Natural killer cell (primary cell): ENCODE results near the gene DOCK1. TPM values are rescaled to one million over a fixed set of nuclear protein-coding genes. Genes with fewer than 3 reads are reported as not detected.

Source experiments
- ATAC-seq, 3 donors: fragments of 150-1000 bp in 2 of 3; fragments of 200-7000 bp in 1 of 3; cut with Tn5 transposase; 1 replicate in 1 of 3; 2 replicates in 2 of 3; pipeline ENCODE4 v1.10.0; 2021; ENCODE audit warnings: mild to moderate bottlenecking in 2 of 3, moderate library complexity in 2 of 3
- DNase-seq, 2 donors: peaks; one replicate each; pipeline versions ENCODE4 v3.0.0 to v3.0.0-alpha.2; 2013 to 2021; ENCODE audit warnings: mixed read lengths in 1 of 2
- H3K27ac ChIP-seq: one replicate; pipeline ENCODE4 v1.5.1; 2013; ENCODE audit warnings: mild to moderate bottlenecking, low read length
- H3K27me3 ChIP-seq: one replicate; pipeline ENCODE4 v1.6.1; 2013; ENCODE audit warnings: low read length; ENCODE audit not compliant: control insufficient read depth, insufficient read depth
- H3K36me3 ChIP-seq: one replicate; pipeline ENCODE4 v1.6.1; 2013; ENCODE audit warnings: low read length; ENCODE audit not compliant: control insufficient read depth, insufficient read depth
- H3K4me1 ChIP-seq: one replicate; pipeline ENCODE4 v1.6.1; 2013; ENCODE audit warnings: low read length; ENCODE audit not compliant: control insufficient read depth, insufficient read depth
- H3K4me3 ChIP-seq: one replicate; pipeline ENCODE4 v1.5.1; 2013; ENCODE audit warnings: low read length
- H3K9me3 ChIP-seq: one replicate; pipeline ENCODE4 v1.6.1; 2013; ENCODE audit warnings: low read length; ENCODE audit not compliant: control insufficient read depth, insufficient read depth
- H3K27ac Mint-ChIP-seq, 2 donors: one replicate each; pipeline ENCODE4 v1.8.0; 2022; ENCODE audit warnings: mild to moderate bottlenecking in 2 of 2, mixed read lengths in 2 of 2, moderate library complexity in 1 of 2
- H3K27me3 Mint-ChIP-seq, 2 donors: one replicate each; pipeline ENCODE4 v1.8.0; 2022; ENCODE audit warnings: low read depth in 2 of 2, mixed read lengths in 2 of 2
- H3K36me3 Mint-ChIP-seq: one replicate; pipeline ENCODE4 v1.8.0; 2022; ENCODE audit warnings: mixed read lengths
- H3K4me1 Mint-ChIP-seq, 2 donors: one replicate each; pipeline ENCODE4 v1.8.0; 2022; ENCODE audit warnings: mixed read lengths in 2 of 2
- H3K4me3 Mint-ChIP-seq: one replicate; pipeline ENCODE4 v1.8.0; 2022; ENCODE audit warnings: mild to moderate bottlenecking, moderate library complexity, mixed read lengths
- H3K9me3 Mint-ChIP-seq, 2 donors: one replicate each; pipeline ENCODE4 v1.8.0; 2022; ENCODE audit warnings: mixed read lengths in 2 of 2
- WGBS: methylation state at CpG from one replicate; pipeline ENCODE4 v1.1.7; 2013; ENCODE audit warnings: missing lambda C conversion rate; ENCODE audit not compliant: insufficient coverage; 5-methylcytosine and 5-hydroxymethylcytosine counted together
- intact Hi-C: fragments of 100-400 bp; cut with micrococcal nuclease; formaldehyde crosslinking; loops from one replicate; pipeline ENCODE4 v1.14.2; 2022
- total RNA-seq, 4 donors: library from RNA; stranded (reverse); fragments of 120-200 nt in 1 of 4; gene quantifications; one replicate each; pipeline versions ENCODE4 v1.2.3 to v1.2.4, GENCODE V29; 2013 to 2022
- TF ChIP-seq, protein P1 (sequence below): fragments of 200-600 bp; IDR thresholded peaks from one replicate; pipeline ENCODE4 v1.8.0; 2022; ENCODE audit warnings: antibody characterized with exemption

The DOCK1 gene
- total RNA-seq, 3 donors from 2014 or later (not counting 1 experiment from before 2014, with no cell fraction given), result 0.07 to 0.12 (median 0.08) TPM

DNA sequence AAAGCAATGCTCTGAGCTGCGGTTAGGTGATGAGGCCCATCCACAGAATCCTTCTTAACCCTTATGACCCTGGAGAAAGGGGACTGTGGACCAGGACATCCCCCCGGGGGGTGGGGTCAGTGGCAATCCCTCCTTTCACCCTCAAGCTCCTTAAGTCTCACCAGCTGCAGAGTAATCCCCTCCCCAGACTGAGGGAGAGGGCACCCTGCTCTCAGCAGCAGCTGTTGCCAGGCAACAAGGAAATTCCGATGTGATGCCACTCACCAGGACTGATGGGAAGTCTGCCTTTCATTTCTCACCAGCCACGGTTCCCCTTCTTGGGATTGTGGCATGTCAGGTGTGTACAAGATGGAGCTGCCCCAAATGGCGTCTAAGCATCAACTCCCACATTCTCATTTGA is 129.6 kb downstream of the DOCK1 start:
- Mint-ChIP-seq H3K36me3 (no peaks in the 10 kb centered on the region), H3K4me1 (peaks cover 14 to 20% of the 10 kb centered on the region in 2 donors), H3K9me3 (no peaks in the 10 kb centered on the region), H3K27me3 (peaks cover 7 to 14% of the 10 kb centered on the region in 2 donors), H3K27ac (no peak overlapping the region), H3K4me3 (no peak overlapping the region)
- ATAC-seq (no peak), DNase-seq (no peak)
- intact Hi-C loops, result no loop called here
- Histone ChIP-seq H3K27me3 (no peaks in the 10 kb centered on the region), H3K4me1 (peaks cover 12% of the 10 kb centered on the region), H3K4me3 (no peak overlapping the region), H3K36me3 (no peaks in the 10 kb centered on the region), H3K27ac (no peak overlapping the region), H3K9me3 (no peaks in the 10 kb centered on the region)
- TF ChIP-seq, protein P1, sequence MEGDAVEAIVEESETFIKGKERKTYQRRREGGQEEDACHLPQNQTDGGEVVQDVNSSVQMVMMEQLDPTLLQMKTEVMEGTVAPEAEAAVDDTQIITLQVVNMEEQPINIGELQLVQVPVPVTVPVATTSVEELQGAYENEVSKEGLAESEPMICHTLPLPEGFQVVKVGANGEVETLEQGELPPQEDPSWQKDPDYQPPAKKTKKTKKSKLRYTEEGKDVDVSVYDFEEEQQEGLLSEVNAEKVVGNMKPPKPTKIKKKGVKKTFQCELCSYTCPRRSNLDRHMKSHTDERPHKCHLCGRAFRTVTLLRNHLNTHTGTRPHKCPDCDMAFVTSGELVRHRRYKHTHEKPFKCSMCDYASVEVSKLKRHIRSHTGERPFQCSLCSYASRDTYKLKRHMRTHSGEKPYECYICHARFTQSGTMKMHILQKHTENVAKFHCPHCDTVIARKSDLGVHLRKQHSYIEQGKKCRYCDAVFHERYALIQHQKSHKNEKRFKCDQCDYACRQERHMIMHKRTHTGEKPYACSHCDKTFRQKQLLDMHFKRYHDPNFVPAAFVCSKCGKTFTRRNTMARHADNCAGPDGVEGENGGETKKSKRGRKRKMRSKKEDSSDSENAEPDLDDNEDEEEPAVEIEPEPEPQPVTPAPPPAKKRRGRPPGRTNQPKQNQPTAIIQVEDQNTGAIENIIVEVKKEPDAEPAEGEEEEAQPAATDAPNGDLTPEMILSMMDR, result no peak
- WGBS, result 94% methylated on average over 5 of the region's 5 CpGs

DNA sequence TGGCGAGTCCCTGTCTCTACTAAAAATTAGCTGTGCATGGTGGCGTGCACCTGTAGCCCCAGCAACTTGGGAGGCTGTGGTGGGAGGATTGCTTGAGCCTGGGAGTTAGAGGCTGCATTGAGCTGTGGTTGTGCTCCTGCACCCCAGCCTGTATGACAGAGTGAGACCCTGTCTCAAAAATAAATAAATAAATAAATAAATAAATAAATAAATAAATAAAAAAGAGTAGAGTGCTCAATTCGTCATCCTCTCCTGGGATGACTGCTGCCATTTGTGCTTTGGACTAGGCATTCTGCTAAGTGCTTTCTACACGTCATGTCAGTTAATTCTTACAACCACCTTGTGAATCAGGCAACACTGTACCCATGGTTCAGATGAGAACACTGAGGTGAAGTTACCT is 130.6 kb downstream of the DOCK1 start:
- TF ChIP-seq, protein P1, result no peak
- Histone ChIP-seq H3K27ac (no peak overlapping the region), H3K36me3 (no peaks in the 10 kb centered on the region), H3K4me3 (no peak overlapping the region), H3K27me3 (no peaks in the 10 kb centered on the region), H3K9me3 (no peaks in the 10 kb centered on the region), H3K4me1 (peaks cover 12% of the 10 kb centered on the region)
- WGBS, result 88% methylated on average over 3 of the region's 4 CpGs
- no peaks in the 10 kb centered on the region for H3K36me3 Mint-ChIP-seq
- no peak overlapping the region for H3K27ac Mint-ChIP-seq
- no peak overlapping the region for H3K4me3 Mint-ChIP-seq
- no peak for DNase-seq
- ATAC-seq, result no peak
- intact Hi-C loops, result no loop called here
- H3K9me3 Mint-ChIP-seq, result no peaks in the 10 kb centered on the region
- H3K4me1 Mint-ChIP-seq, result peaks cover 14 to 20% of the 10 kb centered on the region in 2 donors
- H3K27me3 Mint-ChIP-seq, result peaks cover 7% of the 10 kb centered on the region in 2 donors

DNA sequence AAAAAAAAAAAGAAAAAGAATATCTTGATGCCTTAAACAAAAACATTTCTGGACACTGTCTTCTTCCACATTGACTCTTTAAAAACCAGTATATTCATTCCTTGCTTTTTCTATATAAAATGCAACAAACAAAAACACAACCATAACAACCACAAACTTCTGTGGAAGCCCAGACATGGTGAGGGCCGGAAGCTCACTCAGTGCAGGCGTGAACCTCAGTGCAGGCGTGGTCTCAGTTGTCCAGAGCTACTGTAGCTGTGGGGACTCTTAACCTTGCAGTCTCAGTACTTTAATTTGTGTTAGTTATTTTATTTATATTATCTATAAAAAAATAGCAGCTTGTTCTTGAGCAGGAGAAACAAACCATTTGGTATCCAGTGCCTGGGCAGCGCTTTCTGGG is 131.8 kb downstream of the DOCK1 start:
- ATAC-seq, result peak; percentile 62 to 99 (median 78)
- no peak for DNase-seq
- Mint-ChIP-seq H3K36me3 (no peaks in the 10 kb centered on the region), H3K9me3 (no peaks in the 10 kb centered on the region), H3K27ac (no peak overlapping the region), H3K4me3 (peak overlapping the region; percentile 66), H3K27me3 (peaks cover 7 to 9% of the 10 kb centered on the region in 2 donors), H3K4me1 (peaks cover 14 to 20% of the 10 kb centered on the region in 2 donors)
- WGBS, result 45% methylated on average over 4 of the region's 4 CpGs
- intact Hi-C loops, result no loop called here
- no peaks in the 10 kb centered on the region for H3K9me3 ChIP-seq
- H3K27me3 ChIP-seq, result no peaks in the 10 kb centered on the region
- no peaks in the 10 kb centered on the region for H3K36me3 ChIP-seq
- no peak overlapping the region for H3K27ac ChIP-seq
- no peak overlapping the region for H3K4me3 ChIP-seq
- TF ChIP-seq, protein P1, result no peak
- H3K4me1 ChIP-seq, result peaks cover 12% of the 10 kb centered on the region

DNA sequence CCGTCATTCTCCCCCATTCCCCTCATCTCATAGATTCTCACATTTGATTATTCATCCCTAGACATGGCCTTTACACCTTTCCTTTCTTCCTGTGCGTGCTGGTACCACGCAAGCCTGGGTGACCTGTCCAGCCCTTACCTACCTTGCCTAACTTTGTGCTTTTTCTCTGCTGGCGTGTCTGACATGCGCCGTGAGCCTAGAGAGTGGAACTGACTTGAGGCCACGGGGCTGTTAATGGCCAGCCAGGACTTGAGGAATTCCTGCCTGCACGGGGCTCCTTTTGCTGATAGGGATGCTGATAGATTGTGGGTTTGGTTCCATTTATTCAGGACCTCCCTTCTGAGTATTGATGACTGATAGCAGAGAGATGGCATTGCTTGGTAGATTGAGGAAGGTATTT is 134.2 kb downstream of the DOCK1 start:
- Mint-ChIP-seq H3K4me1 (peaks cover 14 to 15% of the 10 kb centered on the region in 2 donors), H3K9me3 (no peaks in the 10 kb centered on the region), H3K4me3 (no peak overlapping the region), H3K36me3 (no peaks in the 10 kb centered on the region), H3K27ac (no peak overlapping the region), H3K27me3 (peaks cover 9 to 25% of the 10 kb centered on the region in 2 donors)
- H3K9me3 ChIP-seq, result no peaks in the 10 kb centered on the region
- H3K27ac ChIP-seq, result no peak overlapping the region
- no peaks in the 10 kb centered on the region for H3K36me3 ChIP-seq
- H3K4me3 ChIP-seq, result no peak overlapping the region
- no peaks in the 10 kb centered on the region for H3K27me3 ChIP-seq
- intact Hi-C loops, result no loop called here
- WGBS, result 88% methylated on average over 8 of the region's 8 CpGs
- no peak for DNase-seq
- TF ChIP-seq, protein P1, result no peak
- no peak for ATAC-seq
- H3K4me1 ChIP-seq, result peaks cover 12% of the 10 kb centered on the region
